ENCODE results near the gene COMMD1.
"Not testable (repeated sequence)": the region's sequence is repeated elsewhere in the genome, so short reads cannot be mapped to it uniquely, and the experiment has no call there.

Gene COMMD1

GRCh38 chr2:61922714-61923113, 17.2 kb downstream of the COMMD1 start:
- no peak for DNase-seq (ENCODE audit: low read depth in 4 of 4, low spot score in 1 of 4)

DNA sequence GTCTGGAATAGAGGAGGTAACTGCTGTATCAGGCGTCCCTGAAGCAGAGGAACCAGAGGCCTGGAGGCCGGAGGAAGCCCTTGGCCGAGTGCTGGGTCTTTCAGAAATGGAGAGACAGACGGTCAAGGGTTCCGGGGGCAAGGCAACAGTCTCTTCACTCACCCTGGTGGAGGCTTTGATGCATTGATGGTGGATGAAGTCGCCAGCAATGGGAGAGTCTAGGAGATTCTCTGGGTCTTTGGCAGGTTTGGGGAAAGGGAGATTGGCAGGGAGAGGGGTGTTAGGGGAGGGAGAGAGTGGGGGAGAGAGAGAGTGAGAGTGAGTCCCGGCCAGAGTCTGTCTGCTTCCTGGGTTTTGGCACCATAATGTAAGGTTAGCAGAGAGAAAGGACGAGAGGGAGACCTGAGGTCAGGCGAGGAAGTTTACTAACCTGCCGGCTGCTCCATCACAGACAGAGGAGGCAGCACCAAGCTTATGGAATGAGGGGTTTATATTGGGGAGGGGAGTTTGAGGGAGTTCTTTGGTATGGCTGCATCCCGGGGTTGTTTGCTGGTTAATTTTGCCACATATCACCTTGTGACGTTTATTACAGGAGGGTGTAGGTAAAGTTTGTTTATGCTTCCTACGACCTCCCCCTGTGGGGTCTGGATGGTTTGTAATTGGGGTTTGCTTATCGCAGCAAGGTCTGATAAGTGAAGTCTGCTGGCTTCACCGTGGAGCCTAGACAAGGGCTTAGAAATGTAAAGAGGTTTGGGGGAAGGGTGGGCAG, 19.6 kb downstream of the COMMD1 start:
- no peak for DNase-seq (ENCODE audit: low read depth in 4 of 4, low spot score in 1 of 4)

DNA sequence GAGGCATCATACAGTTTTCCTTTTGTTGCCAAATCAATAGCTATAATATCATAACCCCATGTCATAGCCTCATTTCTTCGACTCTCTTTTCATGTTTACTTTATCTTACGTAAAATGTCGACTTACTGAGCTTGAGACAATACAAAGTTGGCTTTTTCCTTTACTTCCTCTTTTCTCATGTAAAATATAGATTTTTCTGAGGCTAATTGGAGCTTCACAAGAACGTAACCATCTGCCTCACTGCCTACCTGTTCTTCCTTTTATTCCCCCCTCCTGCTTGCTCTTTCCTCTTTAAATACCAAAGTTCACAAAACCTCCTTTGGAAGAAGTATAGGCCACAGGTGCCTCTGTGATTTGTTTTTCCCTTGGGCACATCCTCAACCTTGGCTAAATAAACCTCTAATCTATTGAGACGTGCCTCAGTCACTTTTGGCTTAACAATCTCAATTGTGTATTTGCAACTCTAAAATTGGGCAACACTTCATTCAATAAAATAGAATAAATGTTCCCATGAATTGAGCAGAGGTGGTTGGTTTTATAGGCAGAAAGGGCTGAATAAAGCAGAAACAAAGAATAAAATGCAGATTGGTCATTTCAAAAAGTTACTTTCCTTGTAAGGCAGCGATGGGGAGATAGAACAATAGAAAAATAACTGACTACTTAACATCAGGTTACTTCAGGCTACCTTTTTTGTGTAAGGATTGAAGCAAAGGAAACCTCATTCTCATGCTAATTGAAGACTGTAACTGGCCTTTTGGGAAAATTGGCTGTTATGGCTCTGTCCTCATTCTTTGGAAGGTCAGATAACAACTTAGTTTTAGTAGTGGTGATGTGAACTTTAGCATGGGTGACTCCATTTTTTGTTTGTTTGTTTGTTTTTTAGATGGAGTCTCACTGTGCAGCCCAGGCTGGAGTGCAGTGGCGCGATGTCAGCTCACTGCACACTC, 21.3 kb downstream of the COMMD1 start:
- DNase-seq (ENCODE audit: low read depth in 4 of 4, low spot score in 1 of 4), result no peak

DNA sequence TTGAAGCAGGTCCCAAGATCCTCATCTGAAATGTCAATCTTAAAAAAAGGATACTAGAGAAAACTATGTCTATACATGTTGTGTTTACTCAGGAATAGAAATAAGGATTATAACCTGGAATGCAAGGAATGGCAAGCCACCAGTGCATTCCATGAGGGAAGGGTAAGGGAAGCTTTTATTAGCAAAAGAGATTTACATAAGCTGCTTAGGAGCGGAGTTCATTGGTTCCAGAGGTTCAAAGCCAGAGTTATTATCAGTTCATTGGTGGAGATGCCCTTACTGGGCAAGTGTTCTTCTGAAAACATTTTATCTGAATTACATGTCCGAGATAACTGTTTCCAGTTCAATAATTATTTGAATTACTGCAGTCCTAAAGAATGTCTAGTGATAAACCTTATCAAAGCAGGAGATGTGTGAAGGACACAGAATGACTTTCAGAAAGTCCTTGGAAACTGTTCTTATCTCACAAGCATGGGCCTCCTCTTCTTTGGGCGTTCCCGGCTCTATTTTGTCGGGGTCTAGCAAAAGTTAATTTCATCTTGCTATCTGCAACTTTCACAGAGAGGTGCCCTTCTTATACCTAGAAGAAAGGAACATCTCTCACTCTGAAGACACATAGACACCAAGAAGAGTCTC, 23.5 kb downstream of the COMMD1 start:
- DNase-seq (ENCODE audit: low read depth in 4 of 4, low spot score in 1 of 4), result no peak

DNA sequence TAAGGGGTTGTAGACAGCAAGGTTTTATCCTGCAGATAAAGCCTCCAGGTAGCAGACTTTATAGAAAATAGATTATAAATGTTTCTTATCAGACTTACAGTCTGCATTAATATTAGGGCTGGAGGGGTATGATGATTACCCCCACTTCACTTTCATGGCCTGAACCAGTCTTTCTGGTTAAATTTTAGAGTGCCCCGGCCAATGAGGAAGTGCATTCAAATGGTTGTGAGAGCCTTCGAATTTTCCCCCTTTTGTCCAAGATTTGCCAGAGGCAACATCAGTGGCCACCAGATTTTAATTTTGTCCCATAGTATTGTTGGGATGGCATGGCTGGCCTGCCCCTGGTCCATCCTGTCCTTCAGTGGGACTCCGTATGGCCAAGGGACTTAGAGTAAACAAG, 31.6 kb downstream of the COMMD1 start:
- no peak for DNase-seq (ENCODE audit: low read depth in 4 of 4, low spot score in 1 of 4)

DNA sequence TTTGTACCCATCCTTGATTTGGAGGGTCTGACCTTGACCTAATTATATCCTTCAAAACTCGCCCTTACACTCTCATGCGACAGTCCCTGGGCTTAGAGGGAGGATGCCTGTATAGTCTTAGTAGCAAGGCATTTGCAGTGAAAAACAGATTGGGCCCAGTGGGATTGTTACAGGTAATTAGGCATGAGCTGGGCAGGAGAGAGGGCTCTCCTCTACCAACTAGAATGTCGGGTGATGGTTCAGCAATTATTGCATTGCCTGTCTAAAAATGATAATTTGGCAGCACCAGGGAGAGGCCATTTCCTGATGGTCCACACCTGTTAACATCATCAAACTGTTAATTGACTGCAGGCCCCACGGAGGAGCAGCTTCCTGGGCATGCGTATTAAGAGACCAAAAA, 32.4 kb downstream of the COMMD1 start:
- no peak for DNase-seq (ENCODE audit: low read depth in 4 of 4, low spot score in 1 of 4)

DNA sequence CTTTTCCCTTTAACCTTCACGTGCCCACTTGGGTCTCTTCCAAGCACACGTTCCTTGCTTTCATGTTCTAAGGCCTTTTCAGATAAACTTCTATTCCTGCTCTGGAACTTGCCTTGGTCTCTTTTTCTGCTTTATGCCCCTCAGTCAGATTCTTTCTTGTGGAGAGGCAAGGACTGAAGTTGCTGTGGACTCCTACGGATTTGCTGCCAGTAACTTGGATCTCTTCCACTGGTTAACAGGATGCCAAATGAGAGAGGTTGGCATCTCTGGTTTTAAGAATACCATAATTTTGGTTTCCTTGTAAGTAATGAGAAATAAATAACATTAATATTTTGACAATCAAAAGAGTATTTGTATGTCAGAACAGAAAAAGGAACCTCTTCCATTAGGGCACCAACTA, 33.0 kb downstream of the COMMD1 start:
- no peak for DNase-seq (ENCODE audit: low read depth in 4 of 4, low spot score in 1 of 4)

DNA sequence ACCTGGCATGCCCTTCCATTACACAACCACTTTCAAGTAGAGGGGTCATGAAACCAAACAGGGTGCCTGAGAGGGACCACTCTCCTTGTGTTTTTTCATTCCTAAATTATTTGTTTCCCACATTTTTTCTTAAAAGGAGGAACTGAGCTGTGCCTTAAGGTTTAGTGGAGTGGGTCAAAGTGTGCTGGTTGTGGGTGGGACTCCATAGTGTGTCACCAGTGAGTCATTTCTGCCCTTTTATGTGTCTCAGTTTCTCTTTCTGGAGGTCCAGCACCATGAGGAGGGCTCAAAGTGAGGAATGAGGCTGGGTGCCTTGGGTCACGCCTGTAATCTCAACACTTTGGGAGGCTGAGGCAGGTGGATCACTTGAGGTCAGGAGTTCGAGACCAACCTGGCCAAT, 37.8 kb downstream of the COMMD1 start:
- no peak for DNase-seq (ENCODE audit: low read depth in 4 of 4, low spot score in 1 of 4)

GRCh38 chr2:61946666-61947065, 41.2 kb downstream of the COMMD1 start:
- no peak for DNase-seq (ENCODE audit: low read depth in 4 of 4, low spot score in 1 of 4)

- no peak for DNase-seq (ENCODE audit: low read depth in 4 of 4, low spot score in 1 of 4)
These were observed 43.4 kb downstream of the COMMD1 start for GRCh38 chr2:61948661-61949457.

GRCh38 chr2:61949458-61949713, 43.9 kb downstream of the COMMD1 start:
- no peak for DNase-seq (ENCODE audit: low read depth in 4 of 4, low spot score in 1 of 4)

DNA sequence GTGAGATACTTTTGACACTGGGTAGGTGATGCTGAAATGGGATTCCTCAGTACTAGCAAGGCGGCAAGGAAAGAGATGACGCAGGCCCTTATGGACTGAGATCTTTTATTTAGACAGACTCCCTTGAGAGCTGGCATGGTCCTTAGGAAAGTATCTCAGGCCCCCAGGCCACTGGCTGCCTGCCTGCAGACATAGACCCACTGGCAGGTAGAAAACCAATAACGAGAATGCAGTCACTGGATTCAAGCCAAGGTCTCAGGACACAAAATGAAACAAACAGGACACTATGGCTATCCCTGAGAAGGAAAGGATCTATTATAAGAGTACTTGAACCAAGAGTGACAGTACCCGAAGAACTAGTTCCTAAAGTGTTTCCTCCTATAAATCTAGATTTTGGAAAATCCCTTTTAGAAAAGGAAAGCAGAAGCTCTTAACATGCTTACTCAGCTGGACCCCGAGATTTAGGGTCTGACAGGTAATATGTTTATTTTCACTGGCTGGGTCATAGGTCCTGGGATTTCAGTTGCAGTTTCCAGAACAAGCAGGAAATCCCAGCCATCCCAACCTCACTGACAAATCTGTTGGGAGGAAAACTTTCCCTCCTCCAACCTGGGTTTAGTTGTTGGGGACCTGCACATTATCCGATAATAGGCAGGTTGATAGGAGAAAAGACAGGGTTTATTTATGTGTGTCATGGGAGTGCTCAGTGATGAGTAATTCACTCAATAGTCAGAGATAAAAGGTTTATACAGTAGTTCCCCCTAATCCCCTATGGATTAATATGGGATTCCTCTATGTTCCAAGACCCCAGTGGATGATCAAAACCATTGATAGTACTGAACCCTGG, 44.5 kb downstream of the COMMD1 start:
- no peak for DNase-seq (ENCODE audit: low read depth in 4 of 4, low spot score in 1 of 4)

GRCh38 chr2:61950571-61951315, 45.3 kb downstream of the COMMD1 start:
- no peak for DNase-seq (ENCODE audit: low read depth in 4 of 4, low spot score in 1 of 4)

- no peak for DNase-seq (ENCODE audit: low read depth in 4 of 4, low spot score in 1 of 4)
These were observed 46.4 kb downstream of the COMMD1 start for GRCh38 chr2:61951881-61952280.

DNA sequence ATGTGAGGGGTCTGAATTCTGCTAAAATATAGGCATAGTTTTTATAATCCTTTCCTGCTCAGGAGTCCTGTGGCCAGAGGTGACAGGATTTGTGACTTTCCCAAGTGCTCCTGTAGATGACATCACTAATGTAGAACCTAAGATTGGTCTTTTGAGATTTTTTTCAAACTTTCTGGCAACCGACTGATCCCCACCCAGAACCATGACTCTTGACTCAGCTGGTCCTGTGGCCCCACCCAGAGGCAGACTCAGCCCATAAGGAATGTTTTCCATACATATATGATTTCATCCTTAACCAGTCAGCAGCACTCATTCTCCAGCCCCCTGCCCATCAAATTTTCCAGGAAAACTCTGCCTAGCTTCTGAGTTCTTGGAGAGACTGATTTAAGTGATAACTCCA, 46.8 kb downstream of the COMMD1 start:
- no peak for DNase-seq (ENCODE audit: low read depth in 4 of 4, low spot score in 1 of 4)

DNA sequence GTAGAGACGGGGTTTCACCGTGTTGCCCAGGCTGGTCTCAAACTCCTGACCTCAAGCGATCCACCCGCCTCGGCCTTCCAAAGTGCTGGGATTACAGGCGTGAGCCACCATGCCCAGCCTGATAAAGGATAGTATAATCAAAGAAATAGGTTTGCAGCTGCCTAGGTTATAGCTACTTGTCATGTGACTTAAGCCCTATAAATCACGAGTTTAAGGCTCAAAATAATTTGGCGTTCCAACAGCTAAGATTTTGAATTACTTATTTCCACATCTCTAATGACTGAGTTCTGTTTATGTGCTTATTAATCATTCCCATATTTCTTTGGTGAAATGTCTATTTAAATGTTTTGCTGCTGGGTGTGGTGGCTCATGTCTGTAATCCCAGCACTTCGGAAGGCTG, 49.4 kb downstream of the COMMD1 start:
- DNase-seq (ENCODE audit: low read depth in 4 of 4, low spot score in 1 of 4), result not testable (repeated sequence)

DNA sequence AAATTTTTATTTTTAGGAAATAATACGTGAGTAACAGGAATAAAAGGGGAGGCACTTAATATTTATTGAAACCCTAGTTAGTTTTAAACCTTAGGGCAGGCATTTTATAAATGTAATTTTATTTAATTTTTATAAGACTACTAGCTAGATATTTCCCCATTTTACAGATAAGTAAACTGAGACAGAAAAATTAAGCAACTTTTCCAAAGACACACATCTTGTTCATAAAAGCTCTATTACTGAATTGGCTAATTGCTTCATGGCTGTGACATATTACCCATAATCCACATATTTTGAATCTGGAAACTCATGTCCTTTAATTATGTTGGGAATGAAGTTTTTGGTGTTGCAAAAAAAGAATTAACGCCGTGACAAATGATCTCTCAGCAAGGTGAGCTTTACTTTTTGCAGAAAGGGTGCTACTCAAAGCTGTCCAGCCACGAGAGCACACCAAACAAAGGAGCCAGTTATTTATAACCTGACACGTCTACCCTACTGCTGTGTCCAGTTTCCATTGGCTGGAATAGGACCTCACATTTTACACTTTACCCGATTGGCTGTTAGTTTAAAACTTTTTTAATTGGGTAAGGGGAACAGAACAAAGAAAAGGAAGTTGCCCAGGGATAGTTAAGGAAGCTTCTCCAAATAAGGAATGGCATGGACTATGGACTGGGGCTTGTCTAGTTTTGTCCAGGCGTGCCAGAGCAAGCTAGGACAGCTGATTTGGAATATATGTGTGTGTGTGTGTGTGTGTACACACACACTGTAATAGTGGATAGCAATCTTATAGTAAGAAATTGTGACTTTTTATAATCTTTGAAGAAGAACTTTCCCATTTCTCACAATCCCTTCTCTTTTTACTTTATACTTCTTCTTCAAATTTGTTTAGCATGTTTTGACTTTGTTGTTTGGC, 54.2 kb downstream of the COMMD1 start:
- no peak for DNase-seq (ENCODE audit: low read depth in 4 of 4, low spot score in 1 of 4)

DNA sequence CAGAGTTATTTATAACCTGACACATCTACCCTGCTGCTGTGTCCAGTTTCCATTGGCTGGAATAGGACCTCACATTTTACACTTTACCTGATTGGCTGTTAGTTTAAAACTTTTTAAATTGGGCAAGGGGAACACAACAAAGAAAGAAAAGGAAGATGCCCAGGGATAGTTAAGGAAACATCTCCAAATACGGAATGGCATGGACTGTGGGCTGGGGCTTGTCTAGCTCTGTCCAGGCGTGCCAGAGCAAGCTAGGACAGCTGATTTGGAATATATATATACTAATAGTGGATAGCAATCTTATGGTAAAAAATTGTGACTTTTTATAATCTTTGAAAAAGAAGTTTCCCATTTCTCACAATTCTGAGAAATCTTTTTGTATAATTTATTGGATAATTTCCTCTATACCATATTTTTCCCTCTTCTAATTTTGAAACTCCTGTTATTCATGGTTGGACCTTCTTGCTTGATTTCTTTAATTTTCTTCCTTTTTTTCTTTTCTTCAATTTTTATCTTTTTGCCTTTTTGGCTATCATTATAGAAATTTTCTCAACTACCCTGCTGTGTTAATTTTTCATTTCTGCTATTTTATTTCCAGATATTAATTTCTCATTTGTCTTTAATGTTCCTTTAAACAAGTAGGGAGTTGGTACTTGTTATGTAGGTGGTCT, 55.9 kb downstream of the COMMD1 start:
- no peak for DNase-seq (ENCODE audit: low read depth in 4 of 4, low spot score in 1 of 4)

All from stimulated activated CD4-positive, alpha-beta T cell treated with anti-CD3 and anti-CD28 coated beads, Interleukin-1b, Interleukin-23, amount 100 ng/mL, for 24 hours (primary cell).